Measurements from ENCODE around the gene NFYC.

Gene NFYC

GRCh38 chr1:40734882-40735628 lies 43.6 kb downstream of the NFYC start:
- DNase-seq (ENCODE audit: extremely low read depth in 1 of 2, low read depth in 1 of 2), result no peak

- DNase-seq (ENCODE audit: extremely low read depth in 1 of 2, low read depth in 1 of 2), result no peak
Observed at GRCh38 chr1:40736085-40736531, 44.6 kb downstream of the NFYC start.

- no peak for DNase-seq (ENCODE audit: extremely low read depth in 1 of 2, low read depth in 1 of 2)
Observed at GRCh38 chr1:40738831-40739230, 47.3 kb downstream of the NFYC start.

- no peak for DNase-seq (ENCODE audit: extremely low read depth in 1 of 2, low read depth in 1 of 2)
Observed at GRCh38 chr1:40739455-40740008, 48.0 kb downstream of the NFYC start.

GRCh38 chr1:40740039-40740996 lies 48.8 kb downstream of the NFYC start:
- DNase-seq (ENCODE audit: extremely low read depth in 1 of 2, low read depth in 1 of 2), result no peak

GRCh38 chr1:40740997-40741736 lies 49.7 kb downstream of the NFYC start:
- no peak for DNase-seq (ENCODE audit: extremely low read depth in 1 of 2, low read depth in 1 of 2)

GRCh38 chr1:40742363-40743061 lies 51.0 kb downstream of the NFYC start:
- no peak for DNase-seq (ENCODE audit: extremely low read depth in 1 of 2, low read depth in 1 of 2)

GRCh38 chr1:40743452-40743851 lies 51.9 kb downstream of the NFYC start:
- DNase-seq (ENCODE audit: extremely low read depth in 1 of 2, low read depth in 1 of 2), result no peak

- no peak for DNase-seq (ENCODE audit: extremely low read depth in 1 of 2, low read depth in 1 of 2)
Observed at GRCh38 chr1:40743860-40744259, 52.4 kb downstream of the NFYC start.

GRCh38 chr1:40745176-40745575 lies 53.7 kb downstream of the NFYC start:
- no peak for DNase-seq (ENCODE audit: extremely low read depth in 1 of 2, low read depth in 1 of 2)

- DNase-seq (ENCODE audit: extremely low read depth in 1 of 2, low read depth in 1 of 2), result no peak
Observed at GRCh38 chr1:40746344-40747090, 55.0 kb downstream of the NFYC start.

GRCh38 chr1:40748841-40749718 lies 57.6 kb downstream of the NFYC start:
- no peak for DNase-seq (ENCODE audit: extremely low read depth in 1 of 2, low read depth in 1 of 2)

GRCh38 chr1:40749817-40750216 lies 58.3 kb downstream of the NFYC start:
- DNase-seq (ENCODE audit: extremely low read depth in 1 of 2, low read depth in 1 of 2), result no peak

GRCh38 chr1:40750451-40750908 lies 59.0 kb downstream of the NFYC start:
- DNase-seq (ENCODE audit: extremely low read depth in 1 of 2, low read depth in 1 of 2), result no peak

GRCh38 chr1:40751802-40752201 lies 60.3 kb downstream of the NFYC start:
- DNase-seq (ENCODE audit: extremely low read depth in 1 of 2, low read depth in 1 of 2), result no peak

- no peak for DNase-seq (ENCODE audit: extremely low read depth in 1 of 2, low read depth in 1 of 2)
Observed at GRCh38 chr1:40753142-40753882, 61.8 kb downstream of the NFYC start.

- DNase-seq (ENCODE audit: extremely low read depth in 1 of 2, low read depth in 1 of 2), result no peak
Observed at GRCh38 chr1:40754201-40754600, 62.7 kb downstream of the NFYC start.

- no peak for DNase-seq (ENCODE audit: extremely low read depth in 1 of 2, low read depth in 1 of 2)
Observed at GRCh38 chr1:40755067-40755466, 63.6 kb downstream of the NFYC start.

Data from stimulated activated CD8-positive, alpha-beta memory T cell treated with anti-CD3 and anti-CD28 coated beads, Interleukin-7, amount 100 ng/mL, for 48 hours (primary cell).